PC-9 (cell line): ENCODE results near the gene AGBL4. TPM values are rescaled to one million over a fixed set of nuclear protein-coding genes. Genes with fewer than 3 reads are reported as not detected.

Source experiments
- BruUV-seq: library from RNA; stranded (reverse); fragments of 400-500 nt; replicated peaks from 2 replicates; lab custom pipeline; 2021; lab: Mats Ljungman, UMichigan
- CTCF ChIA-PET: fragments of 300-600 bp; sonication (Branson Sonifier 250); formaldehyde crosslinking; loops from one replicate; lab custom pipeline; 2022; ENCODE audit warnings: antibody characterized with exemption; lab: Charles Lee
- POLR2A ChIA-PET: fragments of 300-600 bp; sonication (Branson Sonifier 250); formaldehyde crosslinking; loops from one replicate; lab custom pipeline; 2022; ENCODE audit warnings: antibody characterized with exemption; ENCODE audit not compliant: unreplicated experiment; lab: Charles Lee
- DNase-seq, 2 experiments: peaks; one replicate each; pipeline versions ENCODE4 v3.0.0 to v3.0.0-alpha.2; 2015 to 2022; ENCODE audit warnings: mixed read lengths in 1 of 2
- H2AFZ ChIP-seq: fragments of 200-600 bp; sonication (generic); 2 replicates; pipeline ENCODE4 v1.8.1; 2017; ENCODE audit warnings: antibody characterized with exemption
- H3F3A ChIP-seq: fragments of 200-600 bp; sonication (generic); 2 replicates; pipeline ENCODE4 v1.8.1; 2017; ENCODE audit warnings: antibody characterized with exemption, mild to moderate bottlenecking, low read depth; ENCODE audit not compliant: insufficient read depth
- H3K27ac ChIP-seq: fragments of 200-600 bp; sonication (generic); 2 replicates; pipeline ENCODE4 v1.6.1; 2016; ENCODE audit warnings: mixed run types
- H3K27me3 ChIP-seq: fragments of 200-600 bp; sonication (generic); 2 replicates; pipeline ENCODE4 v1.6.1; 2016; ENCODE audit warnings: low read depth, mixed run types; ENCODE audit not compliant: insufficient read depth
- H3K36me3 ChIP-seq: fragments of 200-600 bp; sonication (generic); 2 replicates; pipeline ENCODE4 v1.6.1; 2016; ENCODE audit warnings: low read depth, mixed run types
- H3K4me1 ChIP-seq: fragments of 200-600 bp; sonication (generic); replicated peaks from 2 replicates; pipeline ENCODE4 v1.6.1; 2016; ENCODE audit warnings: mixed run types; ENCODE audit not compliant: insufficient read depth
- H3K4me2 ChIP-seq: fragments of 200-600 bp; sonication (generic); 2 replicates; pipeline ENCODE4 v1.6.1; 2017; ENCODE audit warnings: mixed run types
- H3K4me3 ChIP-seq: fragments of 200-600 bp; sonication (generic); 2 replicates; pipeline ENCODE4 v1.6.1; 2016; ENCODE audit warnings: mixed run types
- H3K79me2 ChIP-seq: fragments of 200-600 bp; sonication (generic); 2 replicates; pipeline ENCODE4 v1.6.1; 2017; ENCODE audit warnings: low read depth, mixed run types
- H3K9me2 ChIP-seq: fragments of 200-600 bp; sonication (generic); 2 replicates; pipeline ENCODE4 v1.8.1; 2017; ENCODE audit warnings: mild to moderate bottlenecking; ENCODE audit not compliant: insufficient read depth
- H3K9me3 ChIP-seq: fragments of 200-600 bp; sonication (generic); 2 replicates; pipeline ENCODE4 v1.8.1; 2016; ENCODE audit warnings: low read depth; ENCODE audit not compliant: insufficient read depth
- H4K20me1 ChIP-seq: fragments of 200-600 bp; sonication (generic); 2 replicates; pipeline ENCODE4 v1.8.1; 2017; ENCODE audit not compliant: insufficient read depth
- CTCF ChIP-seq: fragments of 200-600 bp; sonication (generic); conservative IDR thresholded peaks from 2 replicates; pipeline ENCODE4 v1.6.1; 2017; ENCODE audit warnings: mixed run types, antibody characterized with exemption, mild to moderate bottlenecking, moderate library complexity
- EZH2 ChIP-seq: fragments of 200-600 bp; sonication (generic); IDR thresholded peaks from 2 replicates; pipeline ENCODE4 v1.8.0; 2017; ENCODE audit warnings: antibody characterized with exemption, low read depth
- intact Hi-C: fragments of 100-400 bp; cut with micrococcal nuclease; formaldehyde crosslinking; loops from one replicate; pipeline ENCODE4 v1.10.0; 2022; ENCODE audit not compliant: unreplicated experiment
- total RNA-seq: library from RNA; stranded (reverse); gene quantifications from 2 replicates; pipeline ENCODE4 v1.2.3, GENCODE V29; 2021

AGBL4 gene
- total RNA-seq, 1 experiment from 2014 or later, result not detected

- no peak overlapping the region for H3K4me3 ChIP-seq
- no peak overlapping the region for H2AFZ ChIP-seq
- intact Hi-C loops, result no loop called here
- no peaks in the 10 kb centered on the region for H3K27me3 ChIP-seq
- ChIA-PET CTCF (no interaction called here), POLR2A (no interaction called here)
- H3K79me2 ChIP-seq, result no peaks in the 10 kb centered on the region
- BruUV-seq, result no TSS peak
- no peak for TF ChIP-seq EZH2
- TF ChIP-seq CTCF, result no peak
- no peaks in the 10 kb centered on the region for H3K36me3 ChIP-seq
- no peak overlapping the region for H3K4me2 ChIP-seq
- H3K4me1 ChIP-seq, result no peaks in the 10 kb centered on the region
- no peaks in the 10 kb centered on the region for H4K20me1 ChIP-seq
- H3K9me3 ChIP-seq, result no peaks in the 10 kb centered on the region
- H3K9me2 ChIP-seq, result no peaks in the 10 kb centered on the region
- no peak overlapping the region for H3K27ac ChIP-seq
- DNase-seq, result no peak
- no peaks in the 10 kb centered on the region for H3F3A ChIP-seq
These were observed 1084.7 kb downstream of the AGBL4 start for GRCh38 chr1:48939042-48939441.

- CTCF ChIA-PET, result no interaction called here
These were observed 1086.0 kb downstream of the AGBL4 start for GRCh38 chr1:48937732-48938131.

GRCh38 chr1:48936436-48936835, 1087.3 kb downstream of the AGBL4 start:
- Histone ChIP-seq H3K36me3 (no peaks in the 10 kb centered on the region), H3K9me3 (no peaks in the 10 kb centered on the region), H3K27me3 (no peaks in the 10 kb centered on the region), H3K4me3 (no peak overlapping the region), H4K20me1 (no peaks in the 10 kb centered on the region), H3K27ac (no peak overlapping the region), H3K4me1 (0 out of 2 replicates have a peak, but pooled peaks cover 4% of the 10 kb centered on the region), H3K4me2 (no peak overlapping the region), H3K9me2 (no peaks in the 10 kb centered on the region), H3F3A (no peaks in the 10 kb centered on the region), H2AFZ (no peak overlapping the region), H3K79me2 (no peaks in the 10 kb centered on the region)
- intact Hi-C loops, result no loop called here
- ChIA-PET CTCF (no interaction called here), POLR2A (no interaction called here)
- DNase-seq, result no peak
- BruUV-seq, result no TSS peak
- TF ChIP-seq EZH2 (no peak), CTCF (no peak)

More at GRCh38 chr1:48937732-48938131, 1086.0 kb downstream of the AGBL4 start:
- Histone ChIP-seq H3F3A (no peaks in the 10 kb centered on the region), H3K36me3 (no peaks in the 10 kb centered on the region), H3K79me2 (no peaks in the 10 kb centered on the region), H3K27ac (no peak overlapping the region), H4K20me1 (no peaks in the 10 kb centered on the region), H3K27me3 (no peaks in the 10 kb centered on the region), H3K4me2 (no peak overlapping the region), H3K4me1 (no peaks in the 10 kb centered on the region), H3K4me3 (no peak overlapping the region), H2AFZ (no peak overlapping the region), H3K9me2 (no peaks in the 10 kb centered on the region), H3K9me3 (no peaks in the 10 kb centered on the region)
- POLR2A ChIA-PET, result no interaction called here
- intact Hi-C loops, result no loop called here
- BruUV-seq, result no TSS peak
- DNase-seq, result no peak
- no peak for TF ChIP-seq CTCF
- no peak for TF ChIP-seq EZH2
